GM13976 (cell line): ENCODE data around the gene TCF7L1.
"Not testable (repeated sequence)": the region's sequence is repeated elsewhere in the genome, so short reads cannot be mapped to it uniquely, and the experiment has no call there.

ENCODE experiments used
- DNase-seq: peaks from one replicate; pipeline ENCODE4 v3.0.0; 2012; ENCODE audit warnings: low spot score
- in situ Hi-C: fragments of 300-500 bp; cut with MboI; formaldehyde crosslinking; loops from one replicate; pipeline ENCODE4 v1.12.0; 2022; ENCODE audit warnings: low sequenced_read_pairs, mixed read lengths, inconsistent platforms; ENCODE audit not compliant: unreplicated experiment
- TF ChIP-seq, protein P1 (sequence below): IDR thresholded peaks from 2 replicates; pipeline ENCODE4 v1.5.1; 2012; ENCODE audit warnings: borderline replicate concordance, mild to moderate bottlenecking; ENCODE audit not compliant: insufficient read depth; ENCODE audit errors: extremely low read depth, missing control alignments, control extremely low read depth

TCF7L1 gene

DNA sequence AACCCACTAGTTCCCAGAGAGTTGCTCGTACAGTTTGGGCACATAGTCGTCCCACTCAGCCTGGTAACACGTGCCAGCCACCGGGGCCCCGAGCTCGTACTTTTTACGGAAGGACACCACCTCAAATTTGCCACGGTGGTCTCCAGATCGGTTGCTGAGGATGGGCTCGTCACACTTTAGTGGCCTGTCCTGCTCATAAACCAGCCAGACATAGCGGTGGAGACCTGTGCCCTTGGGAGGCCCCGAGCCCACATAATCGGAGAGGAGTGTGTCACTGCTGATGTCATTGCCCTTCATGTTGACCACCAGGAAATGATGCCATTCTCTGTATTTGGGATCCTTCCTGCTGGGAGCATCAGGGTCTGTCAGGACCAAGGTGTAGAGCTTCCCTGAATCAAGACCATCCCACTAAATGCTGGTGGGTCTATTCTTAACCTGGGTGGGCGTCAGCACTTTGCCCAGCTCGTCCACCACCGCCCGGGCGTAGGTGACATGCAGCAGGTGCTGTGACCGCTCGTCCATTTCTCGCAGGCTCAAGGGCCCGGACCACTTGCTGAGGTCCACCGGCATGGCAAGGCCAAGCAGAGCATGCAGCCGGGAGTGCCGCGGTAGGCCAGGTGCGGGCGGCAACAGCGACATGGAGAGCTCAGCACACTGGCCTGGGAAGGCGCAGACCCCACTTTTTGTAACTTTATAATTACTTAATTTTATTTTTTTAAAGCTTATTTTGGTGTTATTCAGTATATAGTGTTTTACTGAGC, 208.3 kb downstream of the TCF7L1 start:
- no peak for DNase-seq
- in situ Hi-C loops: no loop called here
- TF ChIP-seq, protein P1, sequence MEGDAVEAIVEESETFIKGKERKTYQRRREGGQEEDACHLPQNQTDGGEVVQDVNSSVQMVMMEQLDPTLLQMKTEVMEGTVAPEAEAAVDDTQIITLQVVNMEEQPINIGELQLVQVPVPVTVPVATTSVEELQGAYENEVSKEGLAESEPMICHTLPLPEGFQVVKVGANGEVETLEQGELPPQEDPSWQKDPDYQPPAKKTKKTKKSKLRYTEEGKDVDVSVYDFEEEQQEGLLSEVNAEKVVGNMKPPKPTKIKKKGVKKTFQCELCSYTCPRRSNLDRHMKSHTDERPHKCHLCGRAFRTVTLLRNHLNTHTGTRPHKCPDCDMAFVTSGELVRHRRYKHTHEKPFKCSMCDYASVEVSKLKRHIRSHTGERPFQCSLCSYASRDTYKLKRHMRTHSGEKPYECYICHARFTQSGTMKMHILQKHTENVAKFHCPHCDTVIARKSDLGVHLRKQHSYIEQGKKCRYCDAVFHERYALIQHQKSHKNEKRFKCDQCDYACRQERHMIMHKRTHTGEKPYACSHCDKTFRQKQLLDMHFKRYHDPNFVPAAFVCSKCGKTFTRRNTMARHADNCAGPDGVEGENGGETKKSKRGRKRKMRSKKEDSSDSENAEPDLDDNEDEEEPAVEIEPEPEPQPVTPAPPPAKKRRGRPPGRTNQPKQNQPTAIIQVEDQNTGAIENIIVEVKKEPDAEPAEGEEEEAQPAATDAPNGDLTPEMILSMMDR: no peak

DNA sequence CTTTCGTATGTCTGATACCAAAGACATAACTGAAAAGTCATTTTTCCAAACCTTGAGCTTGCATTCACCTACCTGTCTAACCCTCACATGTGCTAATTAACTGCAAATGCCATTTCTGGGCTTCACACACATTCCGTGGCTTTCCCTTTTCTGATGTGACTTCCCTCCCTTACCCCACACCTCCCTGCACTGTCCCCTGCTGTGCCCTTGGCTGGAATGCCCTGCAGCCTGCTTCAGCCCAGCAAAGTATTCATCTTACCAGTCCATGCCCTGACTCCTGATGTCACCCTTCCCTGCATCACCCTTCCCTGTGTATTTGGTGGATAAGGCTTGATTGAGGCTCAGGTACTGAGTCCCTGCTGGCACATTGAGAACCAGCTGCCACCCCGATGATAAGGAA, 209.0 kb downstream of the TCF7L1 start:
- no peak for DNase-seq
- TF ChIP-seq, protein P1: no peak
- in situ Hi-C loops: no loop called here

- in situ Hi-C loops, DNase-seq: not testable (repeated sequence)
These were observed 210.2 kb downstream of the TCF7L1 start for GRCh38 chr2:85343207-85343895.

DNA sequence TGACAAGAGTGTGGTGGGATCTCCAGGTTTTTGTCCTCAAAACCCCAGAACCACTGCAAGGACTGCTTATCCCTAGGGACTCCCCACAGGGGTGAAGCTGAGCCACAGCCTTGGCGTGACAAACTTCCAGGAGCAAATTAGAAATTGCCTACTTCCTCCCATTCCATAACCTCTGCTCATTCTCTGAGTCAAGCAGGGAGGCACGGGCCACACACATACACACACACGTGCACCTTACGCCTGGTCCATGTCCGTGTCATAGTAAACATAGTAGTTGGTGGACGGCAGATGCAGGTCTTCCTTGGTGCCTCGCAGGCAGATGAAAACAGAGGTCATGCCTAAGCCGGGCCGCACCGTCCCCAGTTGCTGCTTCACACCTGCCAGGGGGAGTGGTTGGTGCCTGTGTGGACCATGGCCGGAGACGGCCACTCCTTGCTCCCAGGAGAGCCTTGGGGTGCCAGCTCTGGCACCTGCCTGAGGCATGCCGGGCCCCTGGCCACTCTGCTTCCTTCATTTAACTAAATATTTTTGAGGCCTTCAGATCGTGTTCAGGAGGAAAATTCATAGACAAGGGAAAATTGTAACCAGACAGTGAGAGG, 211.3 kb downstream of the TCF7L1 start:
- no peak for DNase-seq
- TF ChIP-seq, protein P1: no peak
- in situ Hi-C loops: no loop called here

DNA sequence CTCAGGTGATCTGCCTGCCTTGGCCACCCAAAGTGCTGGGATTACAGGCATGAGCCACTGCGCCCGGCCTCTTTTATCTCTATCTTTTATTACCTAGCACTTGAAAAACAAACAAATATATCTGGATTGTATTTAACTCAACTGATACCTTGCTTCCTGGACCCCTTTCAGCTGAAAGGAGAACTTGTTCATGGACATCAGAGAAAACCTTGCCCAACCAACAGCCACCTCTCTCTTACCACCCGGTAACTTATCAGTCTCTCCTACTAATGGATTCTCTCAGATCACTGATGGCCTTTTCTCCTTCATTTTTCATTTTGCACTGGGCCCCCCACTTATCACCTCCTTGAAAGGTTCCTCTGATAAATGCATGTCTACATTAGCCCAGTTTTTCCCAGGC, 214.4 kb downstream of the TCF7L1 start:
- TF ChIP-seq, protein P1: no peak
- in situ Hi-C loops: no loop called here
- DNase-seq: no peak

DNA sequence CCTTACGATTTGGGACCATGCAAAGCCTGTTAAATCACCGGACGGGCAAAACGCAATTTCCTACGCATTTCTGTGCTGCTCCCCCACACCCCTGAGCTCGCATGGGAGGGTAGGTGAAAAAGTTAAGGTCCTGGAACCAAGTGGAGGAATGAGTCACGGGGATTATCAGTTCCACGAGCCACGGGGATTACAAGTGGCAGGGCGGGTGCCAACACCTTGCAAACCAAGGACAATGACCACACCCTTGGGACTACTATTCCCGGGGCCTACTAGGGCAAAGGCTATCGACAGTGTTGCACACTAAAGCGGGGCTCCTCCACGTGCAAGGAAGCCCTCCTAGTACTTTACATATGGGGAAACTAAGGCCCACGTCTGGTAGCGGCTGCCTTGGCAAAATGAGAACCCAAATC, 220.7 kb downstream of the TCF7L1 start:
- in situ Hi-C loops: no loop called here
- TF ChIP-seq, protein P1: no peak
- no peak for DNase-seq

DNA sequence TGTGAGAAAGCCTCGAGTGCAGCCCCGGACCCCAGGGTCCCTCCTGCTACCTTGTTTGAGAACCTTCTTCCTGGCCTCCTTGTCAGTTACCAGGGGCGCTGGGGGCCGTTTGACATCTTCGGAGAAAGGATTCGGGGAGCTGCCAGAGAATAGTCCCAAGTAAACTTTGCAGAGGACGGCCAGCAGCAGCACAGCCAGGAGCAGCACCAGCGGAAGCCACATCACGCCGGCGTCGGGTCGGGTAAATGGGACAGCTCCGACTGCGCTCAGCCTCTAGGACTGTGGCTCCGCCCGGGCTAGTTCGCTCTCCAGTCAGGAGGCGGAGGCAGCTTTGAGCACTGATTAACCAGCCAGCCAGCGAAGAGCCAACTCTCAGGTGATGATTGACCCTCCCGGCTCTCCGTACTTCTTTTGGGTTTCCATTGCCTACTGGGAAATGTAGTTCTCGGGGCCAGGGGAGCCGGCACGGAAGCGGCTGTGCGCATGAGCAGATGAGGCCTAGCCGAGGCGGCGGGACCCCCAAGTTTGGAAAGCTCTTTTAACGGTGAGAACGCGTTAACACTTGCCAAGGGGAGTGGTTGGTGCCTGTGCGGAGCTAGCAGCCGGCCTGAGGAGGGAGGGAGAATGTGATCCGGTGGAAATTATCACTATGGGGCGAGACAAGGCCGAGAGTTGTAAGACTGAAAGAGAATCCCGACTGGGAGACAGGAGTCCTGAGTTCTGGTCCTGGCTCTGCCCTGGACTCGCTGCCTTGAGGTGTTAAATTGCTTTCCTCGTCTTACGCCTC, 221.3 kb downstream of the TCF7L1 start, which contains the start of the genes ELMOD3 and RETSAT:
Gene ELMOD3 (plus strand): TSS at position 484 of the 787 bp plus-strand sequence. CDS start 2,430 bp downstream, outside the sequence.
Gene RETSAT (minus strand): TSS at position 243 of the 787 bp plus-strand sequence. CDS start 21 bp downstream, at position 222.
- DNase-seq: peak; percentile 97
- TF ChIP-seq, protein P1: no peak
- in situ Hi-C loops: no loop called here
